A549 (cell line): ENCODE data around the gene TMEM120B. TPM values are rescaled to one million over a fixed set of nuclear protein-coding genes. Genes with fewer than 3 reads are reported as not detected.
A peak's percentile ranks its signal among the peaks of the same experiment; 100 is the strongest.

Source experiments
- ATAC-seq, 2 experiments: fragments of 200-7000 bp in 1 of 2; fragments of >200 bp in 1 of 2; cut with Nextera tagmentation in 1 of 2; cut with Tn5 transposase in 1 of 2; 3 replicates each; pipeline versions ENCODE4 v1.8.0 to v1.9.1; 2018 to 2020; ENCODE audit warnings: mild to moderate bottlenecking in 1 of 2, moderate library complexity in 1 of 2
- CTCF ChIA-PET: fragments of 300-600 bp; sonication (Branson Sonifier 250); formaldehyde crosslinking; extraction: SDS; loops from one replicate; lab custom pipeline; 2021; ENCODE audit warnings: antibody characterized with exemption, inconsistent platforms; lab: Yijun Ruan, JAX
- POLR2A ChIA-PET: fragments of 350-600 bp; formaldehyde crosslinking; extraction: SDS; loops from one replicate; lab custom pipeline; 2021; ENCODE audit warnings: antibody characterized with exemption, inconsistent platforms; lab: Yijun Ruan, JAX
- DNase-seq, 2 experiments: peaks; one replicate each; pipeline versions ENCODE4 v3.0.0 to v3.0.0-alpha.2; 2011 to 2016; ENCODE audit warnings: low read depth in 1 of 2, low spot score in 1 of 2
- FAIRE-seq: peaks from 2 replicates; lab custom pipeline; 2011; peaks lifted over from hg19 to GRCh38; lab: Jason Lieb, UNC
- H3K27ac ChIP-seq, 2 experiments: fragments of >200 bp; sonication (Bioruptor Twin); formaldehyde crosslinking; 3 replicates each; pipeline ENCODE4 v1.5.1; 2016 to 2017
- H3K4me1 ChIP-seq: fragments of >200 bp; sonication (Bioruptor Twin); formaldehyde crosslinking; 3 replicates; pipeline ENCODE4 v1.6.1; 2016
- H3K4me2 ChIP-seq: fragments of >200 bp; sonication (Bioruptor Twin); formaldehyde crosslinking; 3 replicates; pipeline ENCODE4 v1.6.1; 2016
- H3K4me3 ChIP-seq: fragments of >200 bp; sonication (Bioruptor Twin); formaldehyde crosslinking; 3 replicates; pipeline ENCODE4 v1.5.1; 2016
- H3K9me3 ChIP-seq: fragments of >200 bp; sonication (Bioruptor Twin); formaldehyde crosslinking; 3 replicates; pipeline ENCODE4 v1.6.1; 2016
- BHLHE40 ChIP-seq: IDR thresholded peaks from 2 replicates; pipeline ENCODE4 v1.6.1; 2012; ENCODE audit warnings: low read depth, low read length, inconsistent platforms
- CBX2 ChIP-seq: fragments of 200-600 bp; sonication (generic); IDR thresholded peaks from 2 replicates; pipeline ENCODE4 v1.6.1; 2016; ENCODE audit warnings: low read depth, mild to moderate bottlenecking, borderline replicate concordance
- CEBPB ChIP-seq, 2 experiments: fragments of >200 bp in 1 of 2; sonication (Bioruptor Twin) in 1 of 2; formaldehyde crosslinking in 1 of 2; IDR thresholded peaks; 2 replicates each; pipeline ENCODE4 v1.6.1; 2012 to 2016
- FOSB ChIP-seq: fragments of 250-450 bp; sonication (Bioruptor Pico); IDR thresholded peaks from 2 replicates; pipeline ENCODE4 v1.5.0; 2020; ENCODE audit warnings: mild to moderate bottlenecking, moderate library complexity
- FOSL2 ChIP-seq, 2 experiments: fragments of 450-650 bp in 1 of 2; fragments of >200 bp in 1 of 2; sonication (Bioruptor Twin) in 1 of 2; formaldehyde crosslinking; IDR thresholded peaks; 2 replicates each; pipeline versions ENCODE4 v1.5.0 to v1.6.1; 2016 to 2020; ENCODE audit warnings: mild to moderate bottlenecking in 1 of 2, moderate library complexity in 1 of 2
- HEYL ChIP-seq: fragments of 250-450 bp; sonication (Bioruptor Pico); IDR thresholded peaks from 2 replicates; pipeline ENCODE4 v1.8.0; 2021; ENCODE audit warnings: mild to moderate bottlenecking, moderate library complexity
- HOXB5 ChIP-seq: fragments of 250-450 bp; sonication (Bioruptor Pico); IDR thresholded peaks from 2 replicates; pipeline ENCODE4 v1.5.0; 2020; ENCODE audit warnings: mild to moderate bottlenecking, moderate library complexity
- JUN ChIP-seq, 2 experiments: fragments of >200 bp; sonication (Bioruptor Twin); formaldehyde crosslinking; IDR thresholded peaks; 2 replicates in 1 of 2; 3 replicates in 1 of 2; pipeline ENCODE4 v1.6.1; 2016 to 2017
- MAZ ChIP-seq: fragments of 150-350 bp; IDR thresholded peaks from 2 replicates; pipeline ENCODE4 v1.6.1; 2014; ENCODE audit warnings: antibody characterized with exemption, low read depth, low read length, borderline replicate concordance
- NPAS2 ChIP-seq: fragments of 250-450 bp; sonication (Bioruptor Pico); IDR thresholded peaks from 2 replicates; pipeline ENCODE4 v1.8.0; 2022; ENCODE audit warnings: mild to moderate bottlenecking, moderate library complexity, borderline replicate concordance
- PHF8 ChIP-seq: fragments of 200-600 bp; sonication (generic); IDR thresholded peaks from 2 replicates; pipeline ENCODE4 v1.6.1; 2016; ENCODE audit warnings: low read depth, mild to moderate bottlenecking, antibody characterized with exemption, moderate library complexity, borderline replicate concordance
- TFCP2L1 ChIP-seq: fragments of 250-450 bp; sonication (Bioruptor Pico); IDR thresholded peaks from 2 replicates; pipeline ENCODE4 v1.5.0; 2021; ENCODE audit warnings: mild to moderate bottlenecking
- USF2 ChIP-seq: fragments of 450-650 bp; IDR thresholded peaks from 2 replicates; pipeline ENCODE4 v1.6.1; 2014; ENCODE audit warnings: antibody characterized with exemption
- ZC3H11A ChIP-seq: fragments of 450-650 bp; IDR thresholded peaks from 2 replicates; pipeline ENCODE4 v1.6.1; 2014; ENCODE audit warnings: antibody characterized with exemption, mild to moderate bottlenecking
- ZFP36 ChIP-seq: fragments of 450-650 bp; IDR thresholded peaks from 2 replicates; pipeline ENCODE4 v1.6.1; 2014; ENCODE audit warnings: borderline replicate concordance; ENCODE audit not compliant: partially characterized antibody
- ZNF302 ChIP-seq: fragments of 250-450 bp; sonication (Bioruptor Pico); IDR thresholded peaks from 2 replicates; pipeline ENCODE4 v1.9.0; 2021; ENCODE audit warnings: inconsistent platforms, mild to moderate bottlenecking, moderate library complexity
- ZSCAN20 ChIP-seq: fragments of 250-450 bp; sonication (Bioruptor Pico); IDR thresholded peaks from 2 replicates; pipeline ENCODE4 v1.8.0; 2022; ENCODE audit warnings: mild to moderate bottlenecking, moderate library complexity
- WGBS: methylation state at CpG from one replicate; pipeline ENCODE4 v1.1.6; 2017; ENCODE audit errors: missing lambda C conversion rate; 5-methylcytosine and 5-hydroxymethylcytosine counted together
- polyA plus RNA-seq, 4 experiments: library from polyadenylated mRNA; depleted of rRNA in 3 of 4; stranded (reverse); fragments of >200 nt; fragmentation: RNase III in 1 of 4; extraction: RNeasy Plus Mini Kit Qiagen cat#74134 plus additional on column Dnase treatment in 1 of 4; gene quantifications; 2 replicates in 3 of 4; 3 replicates in 1 of 4; pipeline ENCODE4 v1.2.3, GENCODE V29; 2011 to 2017
- TF ChIP-seq, protein P1 (sequence below): fragments of 250-450 bp; sonication (Bioruptor Pico); IDR thresholded peaks from 2 replicates; pipeline ENCODE4 v1.5.0; 2021; ENCODE audit warnings: mild to moderate bottlenecking, moderate library complexity, borderline replicate concordance
- TF ChIP-seq, protein P2 (sequence below): IDR thresholded peaks from 2 replicates; pipeline ENCODE4 v1.6.1; 2012; ENCODE audit warnings: low read depth, borderline replicate concordance
- TF ChIP-seq, protein P3 (sequence below): fragments of >200 bp; sonication (Bioruptor Twin); formaldehyde crosslinking; IDR thresholded peaks from 3 replicates; pipeline ENCODE4 v1.6.1; 2016
- TF ChIP-seq, protein P4 (sequence below): fragments of 250-450 bp; sonication (Bioruptor Pico); IDR thresholded peaks from 2 replicates; pipeline ENCODE4 v1.5.0; 2020; ENCODE audit warnings: low read depth, mild to moderate bottlenecking, moderate library complexity

TMEM120B gene
- polyA plus RNA-seq, 2 of the 4 experiments (the other 2 are of a cell fraction), result 10.6 to 13.2 TPM

GRCh38 chr12:121814429-121815119, 102.0 kb downstream of the TMEM120B start (continued):
- TF ChIP-seq HOXB5 (no peak), MAZ (no peak)

- Histone ChIP-seq H3K4me2 (no peak overlapping the region), H3K9me3 (no peaks in the 10 kb centered on the region), H3K4me1 (peaks cover 31% of the 10 kb centered on the region), H3K27ac (no peak overlapping the region), H3K4me3 (no peak overlapping the region)
- DNase-seq (no peak), FAIRE-seq (no peak), ATAC-seq (no peak)
- ChIA-PET CTCF (interaction anchor here (0.6 to 72.2 kb wide), 4 partner anchors 30 to 317 kb away, joined by 3 to 2657 read pairs (median 6); partner anchors contain the start of genes PSMD9, RHOF and SETD1B), POLR2A (interaction anchor here (0.6 to 0.8 kb wide), 2 partner anchors 25 to 73 kb away, joined by 3 to 7 read pairs; partner anchors contain the start of gene PSMD9)
- WGBS, result 91% methylated on average over 8 of the region's 8 CpGs
- TF ChIP-seq NPAS2 (CRISPR knock-in tag) (no peak), CEBPB (IDR thresholded peaks at IDR 0.05) (0 out of 4 replicates have a peak, but pooled peaks of 1 of the 2 experiments have one; percentile 14), USF2 (no peak), ZC3H11A (no peak)
- TF ChIP-seq, protein P1, sequence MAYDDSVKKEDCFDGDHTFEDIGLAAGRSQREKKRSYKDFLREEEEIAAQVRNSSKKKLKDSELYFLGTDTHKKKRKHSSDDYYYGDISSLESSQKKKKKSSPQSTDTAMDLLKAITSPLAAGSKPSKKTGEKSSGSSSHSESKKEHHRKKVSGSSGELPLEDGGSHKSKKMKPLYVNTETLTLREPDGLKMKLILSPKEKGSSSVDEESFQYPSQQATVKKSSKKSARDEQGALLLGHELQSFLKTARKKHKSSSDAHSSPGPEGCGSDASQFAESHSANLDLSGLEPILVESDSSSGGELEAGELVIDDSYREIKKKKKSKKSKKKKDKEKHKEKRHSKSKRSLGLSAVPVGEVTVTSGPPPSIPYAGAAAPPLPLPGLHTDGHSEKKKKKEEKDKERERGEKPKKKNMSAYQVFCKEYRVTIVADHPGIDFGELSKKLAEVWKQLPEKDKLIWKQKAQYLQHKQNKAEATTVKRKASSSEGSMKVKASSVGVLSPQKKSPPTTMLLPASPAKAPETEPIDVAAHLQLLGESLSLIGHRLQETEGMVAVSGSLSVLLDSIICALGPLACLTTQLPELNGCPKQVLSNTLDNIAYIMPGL, result no peak
Measured at GRCh38 chr12:121815263-121815662, 102.7 kb downstream of the TMEM120B start.

DNA sequence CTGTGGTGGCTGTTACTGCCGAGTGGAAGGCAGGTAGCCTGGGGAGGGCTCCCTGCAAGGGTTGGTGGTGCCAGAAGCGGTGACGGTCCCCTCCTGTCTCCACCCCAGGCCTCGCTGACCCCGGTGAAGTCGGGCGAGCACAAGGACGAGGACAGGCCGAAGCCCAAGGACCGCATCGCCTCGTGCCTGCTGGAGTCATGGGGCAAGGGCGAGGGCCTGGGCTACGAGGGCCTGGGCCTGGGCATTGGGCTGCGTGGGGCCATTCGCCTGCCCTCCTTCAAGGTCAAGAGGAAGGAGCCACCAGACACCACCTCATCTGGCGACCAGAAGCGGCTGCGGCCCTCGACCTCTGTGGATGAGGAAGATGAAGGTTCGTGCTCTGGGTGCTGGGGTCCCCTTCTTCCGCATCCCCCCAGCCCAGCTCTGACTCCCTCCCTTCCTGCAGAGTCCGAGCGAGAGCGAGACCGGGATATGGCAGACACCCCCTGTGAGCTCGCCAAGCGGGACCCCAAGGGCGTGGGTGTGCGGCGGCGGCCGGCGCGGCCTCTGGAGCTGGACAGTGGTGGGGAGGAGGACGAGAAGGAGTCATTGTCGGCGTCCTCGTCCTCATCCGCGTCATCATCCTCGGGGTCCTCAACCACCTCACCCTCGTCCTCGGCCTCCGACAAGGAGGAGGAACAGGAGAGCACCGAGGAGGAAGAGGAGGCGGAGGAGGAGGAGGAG, 104.5 kb downstream of the TMEM120B start:
- H3K9me3 ChIP-seq, result no peaks in the 10 kb centered on the region
- no peak for ATAC-seq
- TF ChIP-seq FOSL2 (IDR thresholded peaks at IDR 0.05), result no peak
- no peak for TF ChIP-seq FOSL2 (CRISPR knock-in tag; IDR thresholded peaks at IDR 0.05)
- TF ChIP-seq HEYL (CRISPR knock-in tag), result no peak
- TF ChIP-seq ZNF302 (CRISPR knock-in tag), result no peak
- TF ChIP-seq ZFP36, result no peak
- TF ChIP-seq ZSCAN20, result no peak
- TF ChIP-seq BHLHE40, result no peak
- no peak for TF ChIP-seq JUN (IDR thresholded peaks at IDR 0.05)
- no peak for TF ChIP-seq CBX2
- TF ChIP-seq, protein P2, sequence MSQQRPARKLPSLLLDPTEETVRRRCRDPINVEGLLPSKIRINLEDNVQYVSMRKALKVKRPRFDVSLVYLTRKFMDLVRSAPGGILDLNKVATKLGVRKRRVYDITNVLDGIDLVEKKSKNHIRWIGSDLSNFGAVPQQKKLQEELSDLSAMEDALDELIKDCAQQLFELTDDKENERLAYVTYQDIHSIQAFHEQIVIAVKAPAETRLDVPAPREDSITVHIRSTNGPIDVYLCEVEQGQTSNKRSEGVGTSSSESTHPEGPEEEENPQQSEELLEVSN, result no peak
- TF ChIP-seq, protein P3, sequence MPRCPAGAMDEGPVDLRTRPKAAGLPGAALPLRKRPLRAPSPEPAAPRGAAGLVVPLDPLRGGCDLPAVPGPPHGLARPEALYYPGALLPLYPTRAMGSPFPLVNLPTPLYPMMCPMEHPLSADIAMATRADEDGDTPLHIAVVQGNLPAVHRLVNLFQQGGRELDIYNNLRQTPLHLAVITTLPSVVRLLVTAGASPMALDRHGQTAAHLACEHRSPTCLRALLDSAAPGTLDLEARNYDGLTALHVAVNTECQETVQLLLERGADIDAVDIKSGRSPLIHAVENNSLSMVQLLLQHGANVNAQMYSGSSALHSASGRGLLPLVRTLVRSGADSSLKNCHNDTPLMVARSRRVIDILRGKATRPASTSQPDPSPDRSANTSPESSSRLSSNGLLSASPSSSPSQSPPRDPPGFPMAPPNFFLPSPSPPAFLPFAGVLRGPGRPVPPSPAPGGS, result no peak
- TF ChIP-seq TFCP2L1 (CRISPR knock-in tag), result no peak
- TF ChIP-seq, protein P1, result no peak
- TF ChIP-seq PHF8, result no peak
- no peak for TF ChIP-seq ZC3H11A
- no peak for TF ChIP-seq FOSB (CRISPR knock-in tag)
- TF ChIP-seq, protein P4, sequence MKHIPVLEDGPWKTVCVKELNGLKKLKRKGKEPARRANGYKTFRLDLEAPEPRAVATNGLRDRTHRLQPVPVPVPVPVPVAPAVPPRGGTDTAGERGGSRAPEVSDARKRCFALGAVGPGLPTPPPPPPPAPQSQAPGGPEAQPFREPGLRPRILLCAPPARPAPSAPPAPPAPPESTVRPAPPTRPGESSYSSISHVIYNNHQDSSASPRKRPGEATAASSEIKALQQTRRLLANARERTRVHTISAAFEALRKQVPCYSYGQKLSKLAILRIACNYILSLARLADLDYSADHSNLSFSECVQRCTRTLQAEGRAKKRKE, result no peak
- 94% methylated on average over 41 of the region's 47 CpGs for WGBS
- POLR2A ChIA-PET, result no interaction called here
- H3K4me2 ChIP-seq, result no peak overlapping the region
- FAIRE-seq, result no peak
- no peak for DNase-seq
- H3K27ac ChIP-seq, result no peak overlapping the region
- H3K4me3 ChIP-seq, result no peak overlapping the region
- CTCF ChIA-PET, result interaction anchor here (1.3 to 72.2 kb wide), 2 partner anchors 31 to 74 kb away, joined by 3 to 2657 read pairs; partner anchors contain the start of genes RHOF and SETD1B
- peaks cover 19% of the 10 kb centered on the region for H3K4me1 ChIP-seq
